HL-60 (cell line): Measurements from ENCODE around the gene PRKAG2.
A peak's percentile ranks its signal among the peaks of the same experiment; 100 is the strongest.

Experiments used
- DNase-seq, 2 experiments: peaks; one replicate each; pipeline ENCODE4 v3.0.0-alpha.2; 2010 to 2020; ENCODE audit warnings: low read depth in 1 of 2, low spot score in 1 of 2
- H3K27ac ChIP-seq: fragments of 250-450 bp; sonication (Bioruptor Pico); replicated peaks from 2 replicates; pipeline ENCODE4 v1.5.1; 2020; ENCODE audit warnings: mild to moderate bottlenecking, moderate library complexity
- H3K27me3 ChIP-seq: fragments of 250-450 bp; sonication (Bioruptor Pico); 2 replicates; pipeline ENCODE4 v1.5.1; 2021; ENCODE audit warnings: mild to moderate bottlenecking, moderate library complexity; ENCODE audit not compliant: insufficient read depth, poor library complexity, severe bottlenecking
- H3K4me3 ChIP-seq: replicated peaks from 2 replicates; pipeline ENCODE4 v1.5.1; 2011; ENCODE audit warnings: mild to moderate bottlenecking, control low read depth, low read length; ENCODE audit not compliant: insufficient read depth
- CTCF ChIP-seq: IDR thresholded peaks from one replicate; pipeline ENCODE4 v1.5.1; 2011; ENCODE audit warnings: low read length, control low read depth, inconsistent platforms; ENCODE audit not compliant: insufficient read depth
- GABPA ChIP-seq: IDR thresholded peaks from 2 replicates; pipeline ENCODE4 v1.6.1; 2012; ENCODE audit warnings: low read depth
- POLR2AphosphoS5 ChIP-seq: IDR thresholded peaks from 2 replicates; pipeline ENCODE4 v1.6.1; 2012; ENCODE audit warnings: low read depth
- REST ChIP-seq: IDR thresholded peaks from 2 replicates; pipeline ENCODE4 v1.6.1; 2012; ENCODE audit warnings: low read depth; ENCODE audit not compliant: insufficient replicate concordance
- SPI1 ChIP-seq: IDR thresholded peaks from 2 replicates; pipeline ENCODE4 v1.6.1; 2012; ENCODE audit warnings: low read depth, mild to moderate bottlenecking, borderline replicate concordance

The PRKAG2 gene

GRCh38 chr7:151707105-151707469 is 169.8 kb downstream of the PRKAG2 start:
- no peaks in the 10 kb centered on the region for H3K27me3 ChIP-seq
- H3K4me3 ChIP-seq, result no peak overlapping the region
- no peak overlapping the region for H3K27ac ChIP-seq
- no peak for DNase-seq
- TF ChIP-seq CTCF (no peak), SPI1 (no peak), REST (no peak), GABPA (no peak), POLR2AphosphoS5 (no peak)

GRCh38 chr7:151706277-151707104 is 170.4 kb downstream of the PRKAG2 start:
- TF ChIP-seq POLR2AphosphoS5, result no peak
- TF ChIP-seq SPI1, result no peak
- TF ChIP-seq GABPA, result no peak
- TF ChIP-seq CTCF, result no peak
- no peak for TF ChIP-seq REST
- DNase-seq, result no peak
- H3K4me3 ChIP-seq, result no peak overlapping the region
- H3K27me3 ChIP-seq, result no peaks in the 10 kb centered on the region
- no peak overlapping the region for H3K27ac ChIP-seq

DNA sequence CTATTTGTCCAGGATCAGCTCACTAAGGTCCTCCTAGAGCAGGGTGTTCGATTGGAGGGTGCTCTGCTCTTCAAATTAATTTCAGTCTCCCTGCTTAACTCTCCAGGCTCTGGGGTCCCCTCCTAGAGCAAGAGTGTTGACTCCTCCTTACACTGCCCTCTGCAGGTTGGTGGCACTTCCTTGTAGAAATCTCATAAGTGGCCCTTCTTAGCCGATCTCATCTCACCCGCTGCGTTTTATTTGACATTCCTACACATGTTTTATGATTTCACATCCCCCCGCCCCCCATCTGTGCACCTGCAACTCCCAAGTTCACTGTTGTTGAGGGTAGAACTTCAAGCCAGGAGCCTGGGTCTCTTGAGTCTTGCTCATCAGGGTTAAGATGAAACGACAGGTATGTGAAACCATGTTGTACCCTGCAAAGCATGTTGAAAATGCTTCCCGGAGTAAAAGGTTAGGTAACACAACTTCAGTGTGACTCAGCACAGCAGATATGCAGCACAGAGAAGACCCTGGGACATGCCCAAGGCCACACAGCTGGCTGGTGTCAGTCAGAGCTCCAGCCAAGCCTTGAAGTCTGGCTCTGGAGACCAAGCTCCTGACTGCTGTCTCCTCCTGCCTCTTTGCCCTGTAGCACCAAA is 171.2 kb downstream of the PRKAG2 start:
- H3K4me3 ChIP-seq, result no peak overlapping the region
- TF ChIP-seq SPI1, result peak; percentile 8; the same call in 1 of the 2 replicates
- TF ChIP-seq REST, result no peak
- no peak overlapping the region for H3K27ac ChIP-seq
- H3K27me3 ChIP-seq, result no peaks in the 10 kb centered on the region
- peak in 1 of 2 experiments; percentile 20 for DNase-seq
